HG03095 (cell line): Measurements from ENCODE around the gene MLF2.

Source experiments
- ATAC-seq: cut with Tn5 transposase; IDR thresholded peaks from one replicate; pipeline ENCODE4 v1.9.1; 2021; ENCODE audit warnings: moderate library complexity; ENCODE audit not compliant: unreplicated experiment

The MLF2 gene

GRCh38 chr12:6778574-6779550 is 25.9 kb upstream of the MLF2 start:
- ATAC-seq, result peak; percentile 76

- ATAC-seq, result no peak
Observed at GRCh38 chr12:6778217-6778573, 25.3 kb upstream of the MLF2 start.

GRCh38 chr12:6777386-6777785 is 24.4 kb upstream of the MLF2 start:
- no peak for ATAC-seq

GRCh38 chr12:6775185-6776174 is 22.5 kb upstream of the MLF2 start:
- no peak for ATAC-seq

GRCh38 chr12:6774499-6775062 is 21.6 kb upstream of the MLF2 start:
- no peak for ATAC-seq

GRCh38 chr12:6773590-6774351 is 20.8 kb upstream of the MLF2 start:
- no peak for ATAC-seq

- ATAC-seq, result no peak
Observed at GRCh38 chr12:6772726-6773589, 20.0 kb upstream of the MLF2 start.

GRCh38 chr12:6772331-6772695 is 19.4 kb upstream of the MLF2 start, which contains the start of gene LAG3:
LAG3 (plus strand) TSS chr12:6772520; CDS start chr12:6772853, 333 bp downstream.
- ATAC-seq, result no peak

GRCh38 chr12:6771509-6772330 is 18.8 kb upstream of the MLF2 start:
- no peak for ATAC-seq

GRCh38 chr12:6771091-6771495 is 18.2 kb upstream of the MLF2 start:
- no peak for ATAC-seq

- ATAC-seq, result no peak
Observed at GRCh38 chr12:6770600-6770999, 17.7 kb upstream of the MLF2 start.

- no peak for ATAC-seq
Observed at GRCh38 chr12:6770094-6770493, 17.2 kb upstream of the MLF2 start.

- ATAC-seq, result no peak
Observed at GRCh38 chr12:6769666-6770065, 16.7 kb upstream of the MLF2 start.

GRCh38 chr12:6768990-6769389 is 16.0 kb upstream of the MLF2 start:
- ATAC-seq, result no peak

- ATAC-seq, result no peak
Observed at GRCh38 chr12:6768437-6768914, 15.5 kb upstream of the MLF2 start.

- ATAC-seq, result no peak
Observed at GRCh38 chr12:6767353-6768319, 14.7 kb upstream of the MLF2 start.

- ATAC-seq, result peak; percentile 44
Observed at GRCh38 chr12:6766651-6767349, 13.9 kb upstream of the MLF2 start.
